Measurements from ENCODE around the gene MAP6. TPM values are rescaled to one million over a fixed set of nuclear protein-coding genes. Genes with fewer than 3 reads are reported as not detected.

MAP6 gene
- total and polyA plus RNA-seq, 2 of the 13 experiments (the other 11 are each of a cell fraction or from before 2014, with no cell fraction given): 0.04 TPM; not detected in 1

GRCh38 chr11:75558939-75559843 lies 109.6 kb downstream of the MAP6 start (continued):
- TF ChIP-seq, protein P1, sequence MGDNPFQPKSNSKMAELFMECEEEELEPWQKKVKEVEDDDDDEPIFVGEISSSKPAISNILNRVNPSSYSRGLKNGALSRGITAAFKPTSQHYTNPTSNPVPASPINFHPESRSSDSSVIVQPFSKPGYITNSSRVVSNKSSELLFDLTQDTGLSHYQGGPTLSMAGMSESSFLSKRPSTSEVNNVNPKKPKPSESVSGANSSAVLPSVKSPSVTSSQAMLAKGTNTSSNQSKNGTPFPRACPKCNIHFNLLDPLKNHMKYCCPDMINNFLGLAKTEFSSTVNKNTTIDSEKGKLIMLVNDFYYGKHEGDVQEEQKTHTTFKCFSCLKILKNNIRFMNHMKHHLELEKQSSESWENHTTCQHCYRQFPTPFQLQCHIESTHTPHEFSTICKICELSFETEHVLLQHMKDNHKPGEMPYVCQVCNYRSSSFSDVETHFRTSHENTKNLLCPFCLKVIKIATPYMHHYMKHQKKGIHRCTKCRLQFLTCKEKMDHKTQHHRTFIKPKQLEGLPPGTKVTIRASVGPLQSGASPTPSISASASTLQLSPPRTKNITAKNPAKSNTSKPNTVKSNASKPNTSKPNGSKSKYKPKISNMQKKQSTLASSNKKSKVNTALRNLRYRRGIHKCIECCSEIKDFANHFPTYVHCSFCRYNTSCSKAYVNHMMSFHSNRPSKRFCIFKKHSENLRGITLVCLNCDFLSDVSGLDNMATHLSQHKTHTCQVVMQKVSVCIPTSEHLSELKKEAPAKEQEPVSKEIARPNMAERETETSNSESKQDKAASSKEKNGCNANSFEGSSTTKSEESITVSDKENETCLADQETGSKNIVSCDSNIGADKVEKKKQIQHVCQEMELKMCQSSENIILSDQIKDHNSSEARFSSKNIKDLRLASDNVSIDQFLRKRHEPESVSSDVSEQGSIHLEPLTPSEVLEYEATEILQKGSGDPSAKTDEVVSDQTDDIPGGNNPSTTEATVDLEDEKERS (CRISPR knock-in tag; IDR thresholded peaks at IDR 0.05): no peak
- TF ChIP-seq RERE (CRISPR knock-in tag; IDR thresholded peaks at IDR 0.05; ENCODE audit: low read depth) (no peak), ZFP41 (CRISPR knock-in tag; IDR thresholded peaks at IDR 0.05; ENCODE audit: borderline replicate concordance) (no peak), ISX (CRISPR knock-in tag; conservative IDR thresholded peaks at IDR 0.05) (no peak), HMGA1 (CRISPR knock-in tag; conservative IDR thresholded peaks at IDR 0.05) (no peak)
